Cardiac septum (tissue), 1 donor: ENCODE measurements around the gene NDFIP1. TPM values are rescaled to one million over a fixed set of nuclear protein-coding genes. Genes with fewer than 3 reads are reported as not detected.
"Not testable (repeated sequence)": the region's sequence is repeated elsewhere in the genome, so short reads cannot be mapped to it uniquely, and the experiment has no call there.

Source experiments
- DNase-seq: peaks from one replicate; pipeline ENCODE4 v3.0.0-alpha.2; 2020; ENCODE audit warnings: low spot score
- intact Hi-C: fragments of 100-400 bp; cut with DNase I; formaldehyde crosslinking; loops from one replicate; pipeline ENCODE4 v1.14.0; 2022
- total RNA-seq: library from RNA; stranded (reverse); fragmentation: NEBNext Ultra II Directional; extraction: Animal tissue kit (Norgen Biotek cat#: 25700); gene quantifications from one replicate; pipeline ENCODE4 v1.2.1, GENCODE V29; 2021
- donor health status: DM: no; HTN: no; CAD: no.

Gene NDFIP1
- total RNA-seq, 1 donor from 2014 or later, result 58.8 TPM

DNA sequence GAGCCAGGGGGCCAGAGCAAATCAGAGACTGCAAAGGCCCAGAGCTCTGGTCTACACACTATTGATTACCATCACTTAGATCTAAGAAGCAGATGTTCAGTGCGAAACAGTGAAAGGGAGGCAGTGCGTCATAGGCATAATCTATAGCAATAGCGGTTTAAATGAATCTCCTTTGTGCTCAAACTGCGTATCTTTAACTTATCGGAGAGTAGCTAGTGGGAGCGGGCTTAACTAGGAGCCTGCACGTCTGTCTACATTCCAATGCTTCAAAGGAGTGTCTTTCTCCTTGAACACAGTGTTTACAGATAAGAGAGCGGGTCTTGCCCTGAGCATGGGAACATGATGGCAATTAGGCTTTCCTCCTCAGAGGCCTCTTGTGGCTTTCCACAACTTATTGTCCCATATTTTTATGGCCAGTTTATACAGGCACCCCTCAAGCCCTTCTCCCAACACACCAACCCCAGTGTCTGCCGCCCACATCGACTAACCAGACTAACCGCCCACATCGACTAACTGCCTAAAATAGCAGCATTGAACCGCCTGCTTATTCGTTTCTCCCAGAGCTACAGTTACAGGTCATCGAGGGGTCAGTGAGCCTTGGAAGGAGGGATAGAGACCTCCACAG, 19.6 kb upstream of the NDFIP1 start:
- intact Hi-C loops, DNase-seq: not testable (repeated sequence)

DNA sequence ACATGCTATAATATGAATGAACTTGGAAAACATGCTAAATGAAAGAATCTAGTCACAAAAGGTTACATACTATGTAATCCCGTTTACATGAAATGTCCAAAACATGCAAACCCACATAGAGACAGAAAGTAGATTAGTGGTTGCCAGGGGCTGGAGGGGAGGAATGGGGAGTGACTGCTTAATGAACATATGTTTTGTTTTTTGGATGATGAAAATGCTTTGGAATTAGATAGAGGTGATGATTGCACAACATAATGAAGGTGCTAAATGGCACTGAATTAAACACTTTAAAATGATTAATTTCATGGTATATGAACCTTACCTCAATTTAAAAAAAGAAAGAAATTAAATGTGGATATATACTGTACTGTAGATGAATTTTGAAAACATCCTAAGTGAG, 17.6 kb upstream of the NDFIP1 start:
- DNase-seq, result no peak
- intact Hi-C loops, result no loop called here

GRCh38 chr5:142091922-142092321, 16.7 kb upstream of the NDFIP1 start:
- intact Hi-C loops, result no loop called here
- no peak for DNase-seq

DNA sequence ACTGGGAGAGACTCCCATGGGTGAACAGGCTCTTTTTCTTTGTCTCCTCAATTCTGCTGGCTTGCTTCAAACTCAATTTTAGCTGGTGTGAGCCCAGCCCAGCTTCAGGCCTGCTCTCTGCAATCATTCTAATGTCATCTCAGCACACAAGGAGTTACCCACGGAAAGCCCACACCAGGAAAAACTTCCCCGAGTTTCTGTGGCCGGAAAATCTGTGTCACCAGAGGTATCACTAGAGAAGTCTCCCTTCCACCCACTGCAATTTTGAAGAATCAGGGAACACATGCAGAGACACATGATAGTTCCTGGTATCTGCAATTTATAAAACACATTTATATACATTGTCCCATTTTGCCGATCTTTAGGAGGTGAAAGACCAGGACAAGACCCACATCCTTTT, 13.5 kb upstream of the NDFIP1 start:
- intact Hi-C loops, result no loop called here

GRCh38 chr5:142095651-142096330, 12.8 kb upstream of the NDFIP1 start:
- DNase-seq, result no peak

More for the DNA sequence above, 13.5 kb upstream of the NDFIP1 start:
- no peak for DNase-seq

DNA sequence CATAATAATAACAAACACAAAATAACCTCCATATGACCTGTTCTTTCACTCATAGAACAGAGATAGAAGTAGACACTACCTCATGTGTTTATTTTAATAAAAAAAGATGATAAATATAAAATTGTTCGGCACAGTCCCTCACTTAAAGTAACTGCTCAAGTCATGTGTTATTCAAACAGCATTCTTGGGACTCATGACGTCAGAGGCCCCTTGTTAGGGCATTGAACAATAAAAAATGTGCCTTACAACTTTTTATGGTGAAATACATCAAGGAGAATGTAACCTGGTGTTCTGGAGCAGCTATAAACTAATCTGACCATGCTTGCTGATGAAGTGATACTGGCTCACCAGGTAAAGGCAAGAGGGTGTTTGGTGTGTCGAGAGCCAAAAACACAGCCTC, 12.2 kb upstream of the NDFIP1 start:
- intact Hi-C loops, result no loop called here
- no peak for DNase-seq

More at GRCh38 chr5:142095651-142096330, 12.8 kb upstream of the NDFIP1 start:
- intact Hi-C loops, result no loop called here

- intact Hi-C loops, result no loop called here
Observed at GRCh38 chr5:142097681-142098080, 10.9 kb upstream of the NDFIP1 start.

GRCh38 chr5:142098275-142098674, 10.3 kb upstream of the NDFIP1 start:
- intact Hi-C loops, result no loop called here

More at GRCh38 chr5:142097681-142098080, 10.9 kb upstream of the NDFIP1 start:
- no peak for DNase-seq

GRCh38 chr5:142098931-142099330, 9.6 kb upstream of the NDFIP1 start:
- no peak for DNase-seq
- intact Hi-C loops, result no loop called here

More at GRCh38 chr5:142098275-142098674, 10.3 kb upstream of the NDFIP1 start:
- DNase-seq, result no peak

DNA sequence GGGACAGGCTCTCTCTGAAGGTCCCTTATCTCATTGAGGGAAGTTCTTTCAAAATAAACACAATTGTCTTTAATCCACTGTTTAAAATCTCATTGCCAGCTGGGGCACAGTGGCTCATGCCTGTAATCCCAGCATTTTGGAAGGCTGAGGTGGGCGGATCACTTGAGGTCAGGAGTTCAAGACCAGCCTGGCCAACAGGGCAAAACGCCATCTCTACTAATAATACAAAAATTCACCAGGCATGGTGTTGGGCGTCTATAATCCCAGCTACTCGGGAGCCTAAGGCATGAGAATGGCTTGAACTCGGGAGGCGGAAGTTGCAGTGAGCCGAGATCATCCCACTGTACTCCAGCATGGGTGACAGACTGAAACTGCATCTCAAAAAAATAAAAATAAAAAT, 8.3 kb upstream of the NDFIP1 start:
- intact Hi-C loops, result no loop called here
- DNase-seq, result no peak

DNA sequence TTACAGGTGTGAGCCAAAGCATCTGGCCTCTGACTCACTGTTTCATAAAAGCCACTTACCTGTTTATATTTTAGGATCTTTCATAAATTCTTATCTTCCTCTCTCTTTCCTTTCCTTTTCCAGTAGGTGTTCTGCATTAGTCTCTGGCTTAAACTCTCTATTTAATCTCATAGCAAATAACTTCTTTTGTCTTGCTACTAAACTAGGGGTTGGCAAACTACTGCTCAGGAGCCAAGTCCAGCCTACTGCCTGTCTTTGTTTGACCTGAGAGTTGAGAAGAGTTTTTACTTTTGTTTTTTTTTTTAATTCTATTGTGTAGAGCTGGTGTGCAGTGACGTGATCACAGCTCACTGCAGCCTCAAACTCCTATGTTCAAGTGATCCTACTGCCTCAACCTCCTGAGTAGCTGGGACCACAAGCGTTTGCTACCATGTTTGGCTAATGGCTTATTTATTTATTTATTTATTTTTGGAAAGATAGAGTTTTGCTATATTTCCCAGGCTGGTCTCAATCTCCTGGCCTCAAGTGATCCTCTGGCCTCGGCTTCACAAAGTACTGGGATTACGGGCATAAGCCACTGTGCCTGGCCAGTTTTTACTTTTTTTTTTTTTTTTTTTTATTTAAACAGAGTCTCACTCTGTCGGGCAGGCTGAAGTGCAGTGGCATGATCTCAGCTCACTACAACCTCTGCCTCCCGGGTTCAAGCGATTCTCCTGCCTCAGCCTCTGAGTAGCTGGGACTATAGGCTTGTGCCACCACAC, 5.4 kb upstream of the NDFIP1 start:
- no peak for DNase-seq
- intact Hi-C loops, result no loop called here

- intact Hi-C loops, result no loop called here
- no peak for DNase-seq
Observed at GRCh38 chr5:142104491-142104890, 4.1 kb upstream of the NDFIP1 start.

DNA sequence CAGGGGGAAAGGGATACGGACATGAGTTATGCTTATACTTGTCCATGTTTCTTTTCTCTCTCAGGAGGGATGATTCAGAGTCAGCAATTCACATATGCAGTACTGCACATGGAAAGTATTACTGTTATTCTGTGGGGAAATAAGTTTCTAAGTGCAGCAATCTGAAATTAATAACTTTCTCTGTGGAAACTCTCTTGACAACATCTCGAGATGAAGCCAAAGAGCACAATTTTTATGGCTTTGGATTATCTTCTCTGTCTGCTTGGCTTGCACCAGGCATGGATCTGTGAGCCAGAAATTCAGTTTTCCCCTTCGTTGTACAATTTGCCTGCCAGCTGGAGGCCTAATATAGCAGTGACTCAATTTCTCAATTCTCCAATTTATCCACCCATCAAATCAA, 2.5 kb upstream of the NDFIP1 start:
- DNase-seq, result no peak

GRCh38 chr5:142107036-142107735, 1.4 kb upstream of the NDFIP1 start:
- intact Hi-C loops, result no loop called here
- no peak for DNase-seq

More for the DNA sequence above, 2.5 kb upstream of the NDFIP1 start:
- intact Hi-C loops, result no loop called here

DNA sequence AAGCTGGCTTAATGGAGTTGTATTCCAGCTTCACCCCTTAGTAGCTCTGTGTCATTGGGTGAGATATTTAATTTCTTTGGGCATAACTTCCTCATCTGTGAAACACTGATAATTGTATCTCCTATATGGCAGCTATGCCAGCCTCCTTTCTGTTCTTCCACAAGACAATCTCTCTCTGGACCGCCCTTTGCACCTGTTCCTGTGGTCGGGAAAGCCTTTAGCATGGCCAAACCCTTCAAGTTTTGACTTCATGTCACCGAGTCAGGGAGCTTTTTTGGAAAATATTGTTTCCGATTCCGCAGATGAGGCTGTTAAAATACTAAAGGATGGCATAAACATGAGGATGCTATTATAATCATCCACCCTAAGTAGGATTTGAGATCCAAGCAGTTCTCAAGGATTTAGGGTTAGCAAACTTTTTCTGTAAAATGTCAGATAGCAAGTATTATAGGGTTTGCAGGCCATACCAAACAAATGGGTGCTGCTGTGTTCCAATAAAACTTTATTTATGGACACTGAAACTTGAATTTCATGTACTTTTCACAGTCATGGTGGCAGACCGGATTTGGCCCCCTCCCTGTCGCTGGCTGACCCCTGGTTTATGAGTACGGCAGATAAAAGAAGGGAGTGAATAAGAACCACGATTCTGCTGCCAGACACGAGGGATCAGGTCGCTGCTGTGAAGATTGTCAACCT, 695 bp upstream of the NDFIP1 start:
- intact Hi-C loops, result loop anchor here (2.0 kb wide), 1 partner anchor 95 kb away; the partner anchor contains the start of gene GNPDA1
- no peak for DNase-seq

DNA sequence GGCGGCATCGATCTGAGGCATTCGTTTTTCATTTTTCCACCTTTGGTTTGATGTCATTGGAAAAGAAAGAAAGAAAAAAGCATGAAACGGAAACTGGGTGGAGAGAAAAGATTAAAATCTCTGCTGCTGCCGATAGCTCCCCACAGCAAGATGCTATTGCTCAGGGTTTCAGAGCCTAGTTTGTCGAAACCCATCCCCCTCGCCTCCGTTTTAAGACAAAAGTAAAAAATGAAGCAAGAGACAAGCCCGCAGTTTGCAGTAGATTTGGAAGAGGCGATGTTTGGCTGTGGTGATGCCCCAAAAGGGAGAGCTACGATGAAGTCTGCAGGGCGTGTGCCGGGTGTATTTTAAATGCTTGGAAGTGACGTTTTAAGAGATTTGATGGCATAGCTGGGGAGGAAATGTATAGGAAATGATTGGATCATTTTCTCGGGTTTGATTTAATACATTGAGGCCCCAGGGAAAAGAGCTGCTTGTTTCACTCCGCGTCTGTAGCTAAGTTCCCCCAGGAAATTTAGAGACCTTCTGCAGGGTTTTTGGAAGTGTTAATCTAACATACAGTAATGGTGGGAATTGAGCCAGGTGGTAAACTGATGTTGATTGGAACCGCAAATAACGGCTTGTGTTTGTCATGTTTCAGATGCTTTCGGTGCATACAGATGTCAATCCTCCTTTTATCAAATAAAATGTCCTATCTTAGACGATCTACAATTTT, 909 bp downstream of the NDFIP1 start:
- DNase-seq, result no peak
- intact Hi-C loops, result loop anchor here (2.0 kb wide), 1 partner anchor 97 kb away; the partner anchor contains the start of gene GNPDA1

- DNase-seq, result no peak
- intact Hi-C loops, result no loop called here
Observed at GRCh38 chr5:142110046-142110531, 1.5 kb downstream of the NDFIP1 start.

GRCh38 chr5:142110988-142111687, 2.6 kb downstream of the NDFIP1 start:
- intact Hi-C loops, result no loop called here
- DNase-seq, result no peak
